Loucy (cell line): Measurements from ENCODE around the gene PAGE4.

Source experiments
- H2AFZ ChIP-seq: fragments of 200-600 bp; sonication (generic); 2 replicates; pipeline ENCODE4 v1.6.0; 2016; ENCODE audit warnings: antibody characterized with exemption, mild to moderate bottlenecking, low read length, moderate library complexity
- H3F3A ChIP-seq: fragments of 200-600 bp; 2 replicates; pipeline ENCODE4 v1.6.0; 2016; ENCODE audit warnings: antibody characterized with exemption, low read depth, mild to moderate bottlenecking
- H3K27me3 ChIP-seq: fragments of 200-600 bp; sonication (generic); 2 replicates; pipeline ENCODE4 v1.6.1; 2014; ENCODE audit warnings: low read length, mild to moderate bottlenecking; ENCODE audit not compliant: insufficient read depth, poor library complexity, severe bottlenecking
- H3K36me3 ChIP-seq: fragments of 200-600 bp; sonication (generic); 2 replicates; pipeline ENCODE4 v1.6.1; 2016; ENCODE audit warnings: low read length; ENCODE audit not compliant: insufficient read depth
- H3K4me1 ChIP-seq: fragments of 200-600 bp; sonication (generic); 2 replicates; pipeline ENCODE4 v1.5.1; 2014; ENCODE audit warnings: low read length, mild to moderate bottlenecking; ENCODE audit not compliant: insufficient read depth, poor library complexity, severe bottlenecking
- H3K4me2 ChIP-seq: fragments of 200-600 bp; sonication (generic); 2 replicates; pipeline ENCODE4 v1.6.0; 2014; ENCODE audit warnings: antibody characterized with exemption, low read length, low read depth, mild to moderate bottlenecking; ENCODE audit not compliant: poor library complexity, severe bottlenecking
- H3K4me3 ChIP-seq: fragments of 200-600 bp; sonication (generic); 2 replicates; pipeline ENCODE4 v1.5.1; 2014; ENCODE audit warnings: low read length, mild to moderate bottlenecking, mixed read lengths; ENCODE audit not compliant: poor library complexity, severe bottlenecking
- H3K79me2 ChIP-seq: fragments of 200-600 bp; sonication (generic); 2 replicates; pipeline ENCODE4 v1.6.1; 2014; ENCODE audit warnings: low read length; ENCODE audit not compliant: insufficient read depth
- H3K9ac ChIP-seq: fragments of 200-600 bp; sonication (generic); 2 replicates; pipeline ENCODE4 v1.6.0; 2014; ENCODE audit warnings: mild to moderate bottlenecking, low read depth, low read length, moderate library complexity; ENCODE audit not compliant: poor library complexity, severe bottlenecking
- H3K9me2 ChIP-seq: fragments of 200-600 bp; sonication (generic); replicated peaks from 2 replicates; pipeline ENCODE4 v1.6.1; 2016; ENCODE audit warnings: low read depth, low read length, mixed read lengths
- H3K9me3 ChIP-seq: fragments of 200-600 bp; sonication (generic); 2 replicates; pipeline ENCODE4 v1.6.1; 2014; ENCODE audit warnings: mild to moderate bottlenecking, antibody characterized with exemption, low read length, low read depth; ENCODE audit not compliant: insufficient read depth
- H4K20me1 ChIP-seq: fragments of 200-600 bp; sonication (generic); 2 replicates; pipeline ENCODE4 v1.6.0; 2014; ENCODE audit warnings: antibody characterized with exemption, low read length, mild to moderate bottlenecking; ENCODE audit not compliant: insufficient read depth, poor library complexity, severe bottlenecking
- EZH2phosphoT487 ChIP-seq: fragments of 200-600 bp; IDR thresholded peaks from 2 replicates; pipeline ENCODE4 v1.6.1; 2018; ENCODE audit warnings: antibody characterized with exemption, mild to moderate bottlenecking, moderate library complexity, borderline replicate concordance
- TF ChIP-seq, protein P1 (sequence below): fragments of 200-600 bp; sonication (generic); conservative IDR thresholded peaks from 2 replicates; pipeline ENCODE4 v1.5.1; 2014; ENCODE audit warnings: mild to moderate bottlenecking, antibody characterized with exemption, low read length

The PAGE4 gene

DNA sequence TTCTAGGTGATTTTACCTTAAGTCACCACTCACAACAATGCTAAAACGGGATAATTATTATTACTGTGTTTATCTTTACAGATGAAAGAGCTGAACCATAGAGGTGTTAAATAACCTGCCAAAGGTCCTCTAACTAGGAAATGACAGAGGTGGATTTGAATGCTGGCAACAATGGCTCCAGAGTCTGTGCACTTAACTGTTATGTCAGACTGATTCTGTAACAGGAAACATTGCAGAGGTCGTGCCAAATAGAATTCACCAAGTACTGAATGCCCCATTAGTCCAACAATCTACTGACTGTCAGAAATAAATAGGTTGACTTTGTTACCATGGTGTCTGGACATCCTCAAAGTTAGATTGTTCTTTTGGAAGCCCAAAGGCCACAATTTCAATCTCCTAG is 29.2 kb downstream of the PAGE4 start:
- Histone ChIP-seq H3K9me3 (no peaks in the 10 kb centered on the region), H3K4me1 (no peaks in the 10 kb centered on the region), H3K9ac (no peak overlapping the region), H4K20me1 (no peaks in the 10 kb centered on the region), H3K4me3 (no peak overlapping the region), H3K9me2 (no peaks in the 10 kb centered on the region), H2AFZ (no peak overlapping the region), H3K27me3 (no peaks in the 10 kb centered on the region), H3K4me2 (no peak overlapping the region), H3K36me3 (no peaks in the 10 kb centered on the region), H3K79me2 (no peaks in the 10 kb centered on the region), H3F3A (no peaks in the 10 kb centered on the region)
- TF ChIP-seq, protein P1, sequence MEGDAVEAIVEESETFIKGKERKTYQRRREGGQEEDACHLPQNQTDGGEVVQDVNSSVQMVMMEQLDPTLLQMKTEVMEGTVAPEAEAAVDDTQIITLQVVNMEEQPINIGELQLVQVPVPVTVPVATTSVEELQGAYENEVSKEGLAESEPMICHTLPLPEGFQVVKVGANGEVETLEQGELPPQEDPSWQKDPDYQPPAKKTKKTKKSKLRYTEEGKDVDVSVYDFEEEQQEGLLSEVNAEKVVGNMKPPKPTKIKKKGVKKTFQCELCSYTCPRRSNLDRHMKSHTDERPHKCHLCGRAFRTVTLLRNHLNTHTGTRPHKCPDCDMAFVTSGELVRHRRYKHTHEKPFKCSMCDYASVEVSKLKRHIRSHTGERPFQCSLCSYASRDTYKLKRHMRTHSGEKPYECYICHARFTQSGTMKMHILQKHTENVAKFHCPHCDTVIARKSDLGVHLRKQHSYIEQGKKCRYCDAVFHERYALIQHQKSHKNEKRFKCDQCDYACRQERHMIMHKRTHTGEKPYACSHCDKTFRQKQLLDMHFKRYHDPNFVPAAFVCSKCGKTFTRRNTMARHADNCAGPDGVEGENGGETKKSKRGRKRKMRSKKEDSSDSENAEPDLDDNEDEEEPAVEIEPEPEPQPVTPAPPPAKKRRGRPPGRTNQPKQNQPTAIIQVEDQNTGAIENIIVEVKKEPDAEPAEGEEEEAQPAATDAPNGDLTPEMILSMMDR = no peak
- TF ChIP-seq EZH2phosphoT487 = no peak

DNA sequence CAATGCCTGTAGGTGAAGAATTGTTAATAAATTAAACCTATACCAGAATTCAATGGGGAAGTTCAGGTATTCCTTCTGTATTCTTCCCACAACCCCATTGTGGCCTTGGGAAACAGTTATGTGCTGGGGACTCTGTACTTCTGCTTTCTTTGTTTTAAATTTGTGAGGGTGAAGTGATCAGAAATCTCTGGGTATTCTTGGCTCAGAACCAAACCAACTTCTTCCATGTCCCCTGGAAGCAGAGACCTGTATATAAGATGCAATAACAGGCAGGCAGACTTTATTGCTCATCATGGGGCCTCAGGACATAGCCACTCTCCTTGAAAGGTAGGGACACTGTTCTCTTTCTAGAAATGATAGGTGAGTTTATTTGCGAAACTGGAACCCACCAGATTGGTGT is 30.4 kb downstream of the PAGE4 start:
- H3K79me2 ChIP-seq = no peaks in the 10 kb centered on the region
- no peaks in the 10 kb centered on the region for H3K4me1 ChIP-seq
- H3K9me3 ChIP-seq = no peaks in the 10 kb centered on the region
- no peak for TF ChIP-seq EZH2phosphoT487
- TF ChIP-seq, protein P1 = no peak
- H2AFZ ChIP-seq = no peak overlapping the region
- no peak overlapping the region for H3K4me2 ChIP-seq
- no peaks in the 10 kb centered on the region for H3F3A ChIP-seq
- no peaks in the 10 kb centered on the region for H4K20me1 ChIP-seq
- no peaks in the 10 kb centered on the region for H3K27me3 ChIP-seq
- no peak overlapping the region for H3K9ac ChIP-seq
- no peaks in the 10 kb centered on the region for H3K9me2 ChIP-seq
- H3K4me3 ChIP-seq = no peak overlapping the region
- no peaks in the 10 kb centered on the region for H3K36me3 ChIP-seq

DNA sequence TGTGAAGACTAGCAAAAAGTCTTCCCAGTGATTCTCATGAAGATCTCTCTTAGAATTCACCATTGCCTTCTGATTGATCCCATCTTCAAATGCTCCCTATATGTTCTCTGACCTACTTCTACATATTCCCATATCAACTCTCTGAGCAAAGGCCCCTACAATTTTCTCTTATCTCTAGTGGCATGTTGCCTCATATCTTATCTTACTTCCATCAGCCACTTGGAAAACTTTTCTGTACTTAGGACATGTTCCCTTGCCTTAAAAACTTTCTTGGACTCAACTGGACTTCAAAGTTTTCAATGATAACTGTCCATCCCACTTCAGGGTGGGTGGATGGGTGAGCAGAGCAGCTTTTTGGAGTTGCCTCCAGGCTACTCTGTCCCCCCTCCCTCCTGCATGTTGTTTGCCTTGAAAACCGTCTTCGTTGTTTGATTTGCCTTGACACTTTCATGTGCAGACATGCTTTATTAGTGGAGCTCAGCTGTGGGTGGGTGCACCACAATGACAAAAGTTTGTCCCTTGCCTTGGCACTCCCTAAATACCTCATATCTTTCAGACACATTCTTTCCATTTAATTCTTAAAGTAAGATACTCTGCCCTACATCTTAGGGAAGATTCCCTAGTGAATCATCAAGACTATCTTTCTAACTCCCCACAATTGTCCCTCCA is 31.9 kb downstream of the PAGE4 start:
- Histone ChIP-seq H2AFZ (no peak overlapping the region), H3K9ac (no peak overlapping the region), H3K4me3 (no peak overlapping the region), H3K9me3 (no peaks in the 10 kb centered on the region), H3K4me2 (no peak overlapping the region), H3K36me3 (no peaks in the 10 kb centered on the region), H3K4me1 (no peaks in the 10 kb centered on the region), H3K27me3 (no peaks in the 10 kb centered on the region), H4K20me1 (no peaks in the 10 kb centered on the region), H3K79me2 (no peaks in the 10 kb centered on the region), H3K9me2 (no peaks in the 10 kb centered on the region), H3F3A (no peaks in the 10 kb centered on the region)
- TF ChIP-seq EZH2phosphoT487 = no peak
- TF ChIP-seq, protein P1 = no peak
